GM23338 (cell line): ENCODE measurements around the gene TRA2B.

Experiments used
- CREB1 ChIP-seq: fragments of 250-450 bp; sonication (Bioruptor Pico); IDR thresholded peaks from 2 replicates; pipeline ENCODE4 v1.5.0; 2020; ENCODE audit warnings: low read depth, mild to moderate bottlenecking, moderate library complexity
- CTCF ChIP-seq, 2 experiments: fragments of 200-600 bp in 1 of 2; sonication (generic) in 1 of 2; conservative IDR thresholded peaks; 2 replicates each; pipeline versions ENCODE4 v1.5.1 to v1.6.1; 2016 to 2017; ENCODE audit warnings: antibody characterized with exemption in 2 of 2, low read depth in 2 of 2, mild to moderate bottlenecking in 2 of 2, moderate library complexity in 1 of 2
- EZH2 ChIP-seq: fragments of 200-600 bp; sonication (generic); IDR thresholded peaks from one replicate; pipeline ENCODE4 v1.8.0; 2017; ENCODE audit warnings: antibody characterized with exemption, mild to moderate bottlenecking, low read depth; ENCODE audit not compliant: unreplicated experiment
- EZH2phosphoT487 ChIP-seq: fragments of 200-600 bp; sonication (generic); IDR thresholded peaks from one replicate; pipeline ENCODE4 v1.8.1; 2018; ENCODE audit warnings: antibody characterized with exemption; ENCODE audit not compliant: unreplicated experiment
- JUNB ChIP-seq: IDR thresholded peaks from one replicate; pipeline ENCODE4 v1.6.1; 2016; ENCODE audit warnings: antibody characterized with exemption; ENCODE audit not compliant: unreplicated experiment
- NANOG ChIP-seq: IDR thresholded peaks from 2 replicates; pipeline ENCODE4 v1.6.1; 2016; ENCODE audit warnings: antibody characterized with exemption, borderline replicate concordance
- POLR2AphosphoS5 ChIP-seq: IDR thresholded peaks from 2 replicates; pipeline ENCODE4 v1.6.1; 2016; ENCODE audit warnings: antibody characterized with exemption, low read depth
- REST ChIP-seq: IDR thresholded peaks from one replicate; pipeline ENCODE4 v1.6.1; 2018; ENCODE audit warnings: antibody characterized with exemption; ENCODE audit not compliant: unreplicated experiment
- ZNF114 ChIP-seq: fragments of 250-450 bp; sonication (Bioruptor Pico); IDR thresholded peaks from 2 replicates; pipeline ENCODE4 v1.5.0; 2020; ENCODE audit warnings: mild to moderate bottlenecking, moderate library complexity
- ZNF462 ChIP-seq: fragments of 250-450 bp; sonication (Bioruptor Pico); IDR thresholded peaks from 2 replicates; pipeline ENCODE4 v1.5.0; 2020; ENCODE audit warnings: mild to moderate bottlenecking, moderate library complexity

- TF ChIP-seq CTCF (conservative IDR thresholded peaks at IDR 0.05; ENCODE audit: low read depth in 2 of 2) (no peak), EZH2 (no peak), EZH2phosphoT487 (no peak), JUNB (no peak), REST (no peak), CREB1 (no peak), POLR2AphosphoS5 (no peak), NANOG (no peak), ZNF114 (CRISPR knock-in tag) (no peak), ZNF462 (CRISPR knock-in tag) (no peak)
Observed at GRCh38 chr3:185914911-185915629, 22.7 kb downstream of the TRA2B start.
